SIG-M5 treated with dmso at 0.1 percent for 504 hours (cell line): Measurements from ENCODE around the gene SATB2.

Source experiments
- DNase-seq: peaks from one replicate; lab custom pipeline; 2025; ENCODE audit not compliant: unreplicated experiment; lab: John Stamatoyannopoulos, UW

SATB2 gene

DNA sequence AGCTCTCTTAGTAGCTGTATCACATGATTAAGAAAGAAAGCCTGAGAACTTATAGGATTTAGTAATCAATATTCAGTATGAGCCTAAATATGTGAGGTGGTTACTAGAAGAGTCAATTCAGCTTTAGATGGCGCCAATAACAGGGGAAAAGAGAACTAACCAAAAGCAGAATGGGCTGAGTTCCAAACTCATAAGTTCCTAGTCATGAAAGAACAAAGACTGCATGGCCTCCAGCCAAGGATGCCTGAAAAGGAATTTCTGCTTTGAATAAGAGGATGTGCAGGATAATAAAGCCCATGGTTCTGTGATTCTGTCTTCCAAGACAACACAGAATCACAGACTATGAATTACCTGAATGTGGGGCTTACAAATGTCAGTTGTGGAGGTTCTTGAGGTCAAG lies 196.5 kb downstream of the SATB2 start:
- no peak for DNase-seq

DNA sequence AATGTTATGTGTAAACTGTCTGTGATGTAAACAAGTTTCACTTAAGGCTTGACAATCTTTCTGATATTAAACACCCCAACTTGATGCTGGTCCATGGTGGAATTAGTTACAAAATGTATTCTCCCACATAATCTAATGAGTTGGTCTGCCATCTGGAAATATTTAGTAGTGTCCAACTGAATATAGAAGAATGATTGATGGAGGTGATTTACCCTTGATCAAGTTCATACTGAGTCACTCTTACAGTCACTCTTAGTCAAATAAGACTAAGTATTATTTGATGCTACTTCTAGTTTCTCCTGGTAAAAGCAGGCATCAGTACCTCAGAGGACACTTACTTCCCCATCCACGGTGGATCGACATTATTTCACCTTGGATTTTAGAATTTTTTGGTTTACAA lies 198.1 kb downstream of the SATB2 start:
- DNase-seq, result no peak

DNA sequence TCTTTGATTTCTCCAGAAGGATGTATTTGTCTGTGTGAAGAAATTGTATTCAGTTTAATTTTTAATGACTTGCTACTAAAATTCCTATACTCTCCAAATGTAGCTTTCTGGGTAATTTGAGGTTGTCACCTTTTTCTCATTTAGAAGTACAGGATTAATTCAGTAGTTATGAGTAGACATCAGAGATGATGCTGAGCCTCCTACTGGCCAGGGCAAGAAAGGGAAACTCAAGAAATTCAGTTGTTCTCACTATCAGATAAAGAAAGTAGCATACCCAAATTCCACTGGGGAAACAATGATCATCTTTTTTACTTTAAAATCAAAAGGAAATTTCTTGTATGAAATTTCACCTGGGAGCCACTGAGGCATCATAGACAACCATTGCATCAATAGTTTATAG lies 199.4 kb downstream of the SATB2 start:
- DNase-seq, result peak; percentile 15

DNA sequence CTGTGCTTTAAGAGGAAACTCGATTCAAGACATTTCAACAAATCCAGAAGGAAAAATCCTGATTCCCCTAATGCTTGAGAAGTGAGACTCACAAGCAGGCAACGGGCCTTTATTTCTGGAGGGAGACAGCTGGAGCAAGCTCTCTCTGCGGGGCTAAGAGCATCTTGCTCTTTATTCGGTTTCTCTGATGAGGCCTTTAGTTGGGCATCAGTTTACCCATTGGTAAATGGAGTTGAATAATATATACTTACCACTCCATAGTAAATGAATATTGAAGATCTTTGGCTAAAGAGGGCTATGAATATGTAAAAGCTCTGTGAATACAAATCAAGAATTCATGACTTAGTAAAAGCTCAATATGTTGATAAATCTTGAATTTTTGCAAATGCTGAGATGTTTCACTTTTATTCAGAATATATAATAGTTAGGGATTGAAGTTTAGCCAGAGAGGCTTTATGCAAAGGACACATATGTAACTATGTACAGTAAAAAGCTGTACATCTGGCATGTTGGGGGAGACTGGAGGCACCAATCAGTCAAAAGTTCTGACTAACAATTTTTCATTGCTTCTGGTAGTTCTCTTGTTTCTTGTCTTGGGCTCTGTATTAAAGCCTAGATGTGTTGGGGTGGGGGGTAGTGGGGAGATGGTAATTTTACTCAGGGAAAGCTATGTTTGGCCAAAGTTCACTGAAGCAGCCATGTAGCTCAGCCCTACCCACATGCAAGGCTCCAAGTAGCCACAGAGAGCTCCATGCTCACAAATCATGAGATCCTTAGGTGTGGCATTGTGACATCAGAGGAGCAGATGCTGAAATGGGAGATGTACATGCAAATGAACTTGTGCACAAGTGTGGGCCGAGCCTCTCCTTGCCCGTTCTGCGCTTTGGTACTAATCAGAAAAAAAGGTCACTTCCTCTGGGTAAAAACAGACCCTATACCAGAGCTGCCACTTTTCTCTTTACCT lies 200.2 kb downstream of the SATB2 start:
- DNase-seq, result no peak

DNA sequence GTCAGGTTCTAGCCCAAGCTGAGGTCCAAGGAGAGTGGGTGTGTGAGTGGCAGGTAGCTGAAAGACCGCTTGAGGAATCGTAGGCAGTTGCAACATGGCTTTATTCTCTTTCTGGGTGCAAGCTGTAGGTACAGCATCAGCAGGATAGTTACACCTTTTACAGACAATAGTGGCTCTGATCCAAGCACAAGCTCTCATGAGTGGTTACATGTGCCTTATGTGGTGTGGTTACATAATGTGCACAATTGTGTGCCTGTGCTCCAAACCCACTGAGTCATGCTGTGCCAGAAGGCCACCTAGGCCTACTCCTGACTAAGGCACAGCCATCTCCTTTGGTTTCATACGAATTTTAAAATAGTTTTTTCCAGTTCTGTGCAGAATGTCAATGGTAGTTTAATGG lies 227.6 kb downstream of the SATB2 start:
- no peak for DNase-seq

DNA sequence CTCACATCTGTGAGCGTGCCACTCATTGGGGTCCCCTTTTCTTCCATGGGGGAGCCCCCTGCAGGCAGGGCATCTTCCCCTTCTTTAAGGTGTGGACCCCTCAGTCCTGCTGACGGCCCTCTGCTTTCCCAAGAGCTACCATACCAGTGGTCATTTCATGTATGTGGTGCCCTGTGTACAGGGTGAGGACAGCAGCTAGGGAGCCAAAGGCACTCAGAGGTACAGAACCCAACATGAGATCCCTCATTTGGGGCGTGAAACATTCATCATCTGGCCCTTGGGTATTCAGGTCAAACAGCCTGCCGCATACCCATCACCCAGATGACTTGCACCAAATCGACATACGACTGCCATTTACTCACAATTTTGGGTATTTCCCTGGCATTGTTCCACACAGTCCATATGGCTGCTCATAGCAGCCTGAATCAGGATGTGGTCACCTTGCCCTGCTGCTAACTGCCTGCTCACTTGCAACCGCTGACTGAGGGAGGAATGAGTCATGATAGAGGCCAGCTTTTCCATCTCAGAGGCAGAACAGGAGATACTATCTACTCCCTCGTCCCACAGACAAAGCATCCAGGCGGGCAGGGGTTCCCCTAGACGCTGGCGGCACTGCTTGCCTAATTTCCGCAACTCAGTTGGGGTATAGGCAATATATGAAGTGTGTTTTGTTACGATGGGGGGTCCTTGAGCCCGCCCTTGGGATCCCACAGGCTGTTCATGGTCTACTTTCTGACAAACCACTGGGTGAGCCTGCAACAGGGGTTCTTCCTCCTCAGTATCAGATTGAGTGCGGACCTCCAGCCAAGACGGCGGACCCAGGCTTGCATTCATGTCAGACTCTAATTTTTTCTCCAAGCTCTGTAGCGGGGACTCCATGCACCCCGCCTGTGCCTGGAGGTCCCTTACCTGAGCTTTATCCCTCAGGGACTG lies 228.6 kb downstream of the SATB2 start:
- DNase-seq, result peak; percentile 88

DNA sequence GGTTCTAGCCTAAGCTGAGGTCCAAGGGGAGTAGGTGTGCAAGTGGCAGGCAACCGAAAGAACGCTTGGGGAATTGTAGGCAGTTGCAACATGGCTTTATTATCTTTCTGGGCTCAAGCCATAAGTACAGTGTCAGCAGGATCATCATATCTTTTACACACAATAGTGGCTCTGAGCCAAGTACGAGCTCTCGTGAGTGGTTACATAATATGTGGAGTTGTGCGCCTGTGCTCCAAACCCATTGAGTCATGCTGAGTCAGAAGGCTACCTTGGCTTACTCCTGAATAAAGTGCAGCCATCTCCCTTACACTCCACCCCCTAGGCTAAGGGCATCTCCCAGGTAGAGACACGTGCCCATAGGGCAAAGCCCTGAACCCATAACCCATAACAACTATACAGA lies 233.9 kb downstream of the SATB2 start:
- no peak for DNase-seq

DNA sequence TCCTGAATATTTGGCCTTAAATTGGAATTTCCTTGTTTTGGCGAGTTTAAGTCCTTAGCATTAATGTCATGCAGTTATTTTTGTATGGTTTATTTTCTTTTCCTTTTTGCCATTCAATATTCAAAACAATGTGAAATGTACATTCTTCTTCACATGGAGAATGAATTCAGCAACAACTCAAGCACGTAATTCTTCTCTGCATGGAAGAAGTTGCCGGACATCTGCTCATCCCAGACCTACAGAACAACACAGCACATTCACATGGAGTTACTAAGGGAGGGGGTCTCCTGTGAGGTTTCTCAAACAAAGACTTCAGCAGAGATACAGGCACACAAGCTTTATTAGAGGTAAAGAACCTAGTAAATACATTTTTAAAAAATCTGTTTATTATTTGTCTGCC lies 236.8 kb downstream of the SATB2 start:
- DNase-seq, result no peak

DNA sequence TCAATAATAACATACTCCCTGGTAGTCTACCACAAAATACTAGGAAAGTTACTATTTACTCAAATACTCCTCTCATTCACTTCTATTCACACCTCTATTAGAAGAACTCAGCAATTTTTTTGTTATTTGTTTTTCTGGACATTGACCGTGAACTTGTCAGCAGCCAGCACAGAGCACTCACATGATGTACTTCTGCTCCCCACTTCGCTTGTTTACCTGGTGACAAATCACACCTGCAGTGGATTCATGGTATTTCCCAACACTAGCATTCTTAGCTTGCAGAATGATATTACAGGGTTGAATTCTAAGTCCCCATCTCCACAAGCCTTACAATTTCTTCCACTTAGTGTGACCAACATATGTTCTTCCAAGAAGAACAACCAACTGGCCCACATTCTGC lies 238.2 kb downstream of the SATB2 start:
- no peak for DNase-seq
